ENCODE measurements around the gene OVCA2.

Gene OVCA2

DNA sequence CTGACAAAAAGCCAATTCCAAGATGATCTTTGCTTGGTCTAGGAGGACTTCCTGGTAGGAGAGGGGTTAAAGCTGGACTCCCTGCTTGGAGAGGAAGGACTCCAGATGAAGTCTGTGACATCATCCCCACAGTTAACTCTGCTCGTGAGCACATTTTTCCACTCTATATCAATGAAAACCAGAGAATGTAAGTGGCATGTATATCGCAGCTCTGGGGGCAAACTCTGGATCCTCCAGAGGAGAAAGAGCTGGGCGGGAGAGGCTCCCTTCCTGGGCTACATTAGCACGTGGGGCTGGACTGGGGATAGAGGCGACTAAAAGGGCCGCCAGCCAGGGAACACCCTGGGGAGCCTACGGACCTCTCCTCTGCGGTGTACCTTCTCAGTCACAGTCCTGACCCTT lies 47.2 kb downstream of the OVCA2 start:
- no peak for DNase-seq

DNA sequence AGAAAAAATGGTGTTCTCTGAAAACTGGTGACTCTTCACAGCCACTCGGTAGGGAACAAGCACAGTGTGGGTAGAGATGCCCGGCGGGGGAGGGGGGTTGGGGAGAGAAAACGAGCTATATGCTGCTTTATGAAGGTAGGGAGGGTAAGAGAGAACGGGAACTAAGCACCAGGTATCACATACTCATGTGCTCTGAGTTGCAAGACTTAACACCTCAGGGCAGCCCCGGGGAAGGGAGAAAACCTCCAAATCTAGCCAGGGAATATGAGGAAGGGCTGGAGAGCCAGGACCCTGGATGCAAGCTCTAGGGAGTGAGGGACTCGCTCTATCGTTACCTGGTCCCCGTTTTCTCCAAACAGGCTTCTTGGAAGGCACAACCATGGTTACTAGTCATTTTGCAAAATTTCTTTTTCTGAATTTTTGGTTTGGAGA lies 48.4 kb downstream of the OVCA2 start:
- no peak for DNase-seq

DNA sequence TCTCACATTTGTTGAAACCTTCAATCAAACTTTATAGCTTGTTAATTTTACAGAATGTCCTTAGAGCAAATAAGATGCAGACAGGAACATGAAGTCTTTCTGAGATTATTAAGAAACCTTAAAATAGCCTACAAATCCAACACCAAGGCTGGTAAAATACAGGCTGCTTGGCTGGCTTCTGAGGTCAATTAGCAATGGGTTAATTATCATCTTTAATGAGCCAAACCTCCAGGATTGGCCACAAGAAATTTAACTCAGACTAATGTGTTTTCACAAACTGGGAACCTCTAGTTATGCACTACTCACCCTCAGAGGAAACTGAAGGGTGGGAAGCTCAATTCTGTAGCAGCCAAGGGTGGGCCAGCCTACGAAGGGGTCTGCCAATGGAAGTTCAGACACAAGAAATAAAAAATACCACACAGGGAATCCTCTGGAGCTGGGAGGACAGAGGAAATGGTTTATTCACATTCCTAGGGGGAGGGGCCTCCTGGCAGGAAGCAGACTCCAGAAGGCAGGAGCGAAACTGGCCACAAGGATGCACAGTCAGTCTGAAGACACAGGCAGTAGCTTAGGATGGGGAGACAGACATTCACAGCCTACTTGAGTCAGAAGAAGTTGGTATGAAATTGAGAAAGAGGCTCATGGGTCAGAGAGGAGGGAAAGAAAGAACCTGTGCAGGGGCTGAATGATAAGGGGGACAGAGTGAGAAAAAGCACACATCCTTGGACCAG lies 49.1 kb downstream of the OVCA2 start:
- no peak for DNase-seq

DNA sequence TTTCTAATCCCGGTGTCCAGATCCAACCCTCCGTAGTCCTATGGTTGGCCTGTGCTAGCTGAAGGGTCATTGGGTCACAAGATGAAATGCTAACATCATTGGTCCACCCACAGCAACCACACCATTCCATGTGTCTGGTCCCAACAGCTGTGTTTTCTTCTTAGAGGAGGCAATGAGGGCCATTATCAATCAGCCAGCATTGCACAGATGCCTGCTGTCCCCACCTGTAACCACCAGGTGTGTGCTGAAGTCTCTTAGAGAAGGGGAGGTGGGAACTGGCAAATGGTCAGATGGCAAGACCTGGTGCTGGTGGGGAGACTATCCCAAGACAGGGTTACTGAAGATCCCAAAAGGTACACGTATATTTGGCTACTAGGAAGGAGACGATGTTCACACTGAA lies 50.4 kb downstream of the OVCA2 start:
- DNase-seq = no peak

Measured in stimulated activated naive CD4-positive, alpha-beta T cell treated with Interleukin-2 at 50 U/mL for 16 hours (primary cell).